H1 (cell line): Measurements from ENCODE around the gene COL2A1. TPM values are rescaled to one million over a fixed set of nuclear protein-coding genes. Genes with fewer than 3 reads are reported as not detected.

ENCODE experiments used
- CTCF ChIA-PET: fragments of 300-600 bp; sonication (Branson Sonifier 250); formaldehyde crosslinking; loops from one replicate; lab custom pipeline; 2021; ENCODE audit not compliant: partially characterized antibody; lab: Charles Lee
- POLR2A ChIA-PET: fragments of 300-600 bp; sonication (Branson Sonifier 250); formaldehyde crosslinking; loops from one replicate; lab custom pipeline; 2021; ENCODE audit warnings: inconsistent platforms; ENCODE audit not compliant: partially characterized antibody; lab: Charles Lee
- DNase-seq, 2 experiments: peaks; one replicate each; pipeline versions ENCODE4 v3.0.0 to v3.0.0-alpha.2; 2010 to 2022; ENCODE audit warnings: low spot score in 2 of 2, low read depth in 1 of 2, mixed read lengths in 1 of 2
- FAIRE-seq: peaks from 2 replicates; lab custom pipeline; 2011; peaks lifted over from hg19 to GRCh38; lab: Jason Lieb, UNC
- H2AFZ ChIP-seq: 2 replicates; pipeline ENCODE4 v1.8.1; 2012; ENCODE audit warnings: low read length, inconsistent platforms
- H2AK5ac ChIP-seq: 2 replicates; pipeline ENCODE4 v1.6.1; 2013; ENCODE audit warnings: low read depth, low read length
- H2BK120ac ChIP-seq: replicated peaks from 2 replicates; pipeline ENCODE3; 2013; ENCODE audit warnings: low read depth, low read length, inconsistent platforms
- H2BK12ac ChIP-seq: 2 replicates; pipeline ENCODE4 v1.6.1; 2013; ENCODE audit warnings: low read depth, low read length
- H2BK15ac ChIP-seq: 2 replicates; pipeline ENCODE4 v1.6.1; 2013; ENCODE audit warnings: low read length
- H2BK20ac ChIP-seq: 2 replicates; pipeline ENCODE4 v1.6.1; 2013; ENCODE audit warnings: low read length
- H2BK5ac ChIP-seq: 2 replicates; pipeline ENCODE4 v1.6.1; 2013; ENCODE audit warnings: low read depth, low read length
- H3K14ac ChIP-seq: 2 replicates; pipeline ENCODE4 v1.6.1; 2013; ENCODE audit warnings: inconsistent platforms; ENCODE audit not compliant: insufficient read length
- H3K18ac ChIP-seq: 2 replicates; pipeline ENCODE4 v1.6.1; 2013; ENCODE audit warnings: low read length; ENCODE audit errors: extremely low read depth
- H3K23ac ChIP-seq: 2 replicates; pipeline ENCODE4 v1.6.1; 2013; ENCODE audit warnings: inconsistent platforms; ENCODE audit not compliant: insufficient read length
- H3K23me2 ChIP-seq: 2 replicates; pipeline ENCODE4 v1.6.1; 2013; ENCODE audit warnings: low read depth, low read length
- H3K27ac ChIP-seq: 2 replicates; pipeline ENCODE4 v1.6.1; 2011; ENCODE audit warnings: low read depth, low read length, inconsistent platforms
- H3K27me3 ChIP-seq, 4 experiments: replicated peaks in 1 of 4; 1 replicate in 1 of 4; 2 replicates in 3 of 4; pipeline versions ENCODE4 v1.6.1 to v1.8.1; 2011 to 2013; ENCODE audit warnings: low read length in 3 of 4, mild to moderate bottlenecking in 3 of 4, inconsistent platforms in 2 of 4, mixed read lengths in 2 of 4, moderate library complexity in 1 of 4; ENCODE audit not compliant: control insufficient read depth in 3 of 4, insufficient read depth in 3 of 4; ENCODE audit errors: extremely low read depth in 1 of 4
- H3K36me3 ChIP-seq, 4 experiments: 2 replicates each; pipeline versions ENCODE4 v1.6.1 to v1.8.1; 2011 to 2013; ENCODE audit warnings: mild to moderate bottlenecking in 4 of 4, low read length in 3 of 4, moderate library complexity in 2 of 4, control low read depth in 1 of 4, inconsistent platforms in 1 of 4; ENCODE audit not compliant: insufficient read depth in 4 of 4, control insufficient read depth in 2 of 4
- H3K4ac ChIP-seq: replicated peaks from 2 replicates; pipeline ENCODE3; 2013; ENCODE audit warnings: low read length, low read depth, mixed read lengths, inconsistent platforms; ENCODE audit not compliant: insufficient read length
- H3K4me1 ChIP-seq, 4 experiments: replicated peaks in 1 of 4; 1 replicate in 1 of 4; 2 replicates in 3 of 4; pipeline versions ENCODE4 v1.6.1 to v1.8.1; 2011 to 2013; ENCODE audit warnings: low read length in 3 of 4, inconsistent platforms in 2 of 4, mixed read lengths in 1 of 4; ENCODE audit not compliant: insufficient read depth in 4 of 4, control insufficient read depth in 3 of 4
- H3K4me2 ChIP-seq, 2 experiments: 2 replicates each; pipeline versions ENCODE4 v1.6.1 to v1.8.1; 2011 to 2013; ENCODE audit warnings: low read depth in 2 of 2, low read length in 2 of 2, control low read depth in 1 of 2, inconsistent platforms in 1 of 2, mild to moderate bottlenecking in 1 of 2; ENCODE audit not compliant: insufficient read depth in 1 of 2
- H3K4me3 ChIP-seq, 4 experiments: fragments of 200-600, 300-600 bp in 1 of 4; sonication (generic), shearing (Covaris generic), sonication (Bioruptor Twin) in 1 of 4; 2 replicates each; pipeline versions ENCODE4 v1.5.1 to v1.8.1; 2011 to 2016; ENCODE audit warnings: low read length in 4 of 4, low read depth in 3 of 4, control low read depth in 2 of 4, inconsistent platforms in 2 of 4, mild to moderate bottlenecking in 2 of 4, mixed read lengths in 1 of 4, moderate library complexity in 1 of 4; ENCODE audit not compliant: insufficient read depth in 2 of 4; ENCODE audit errors: extremely low read depth in 1 of 4
- H3K56ac ChIP-seq: replicated peaks from 2 replicates; pipeline ENCODE3; 2013; ENCODE audit warnings: low read depth, mild to moderate bottlenecking, mixed read lengths, low read length, inconsistent platforms; ENCODE audit not compliant: insufficient read length
- H3K79me1 ChIP-seq: 2 replicates; pipeline ENCODE4 v1.6.1; 2013; ENCODE audit warnings: low read depth, low read length, control low read depth
- H3K79me2 ChIP-seq, 2 experiments: 2 replicates each; pipeline versions ENCODE4 v1.6.1 to v1.8.1; 2012 to 2013; ENCODE audit warnings: low read length in 2 of 2, mild to moderate bottlenecking in 2 of 2, inconsistent platforms in 1 of 2; ENCODE audit not compliant: insufficient read depth in 2 of 2, control insufficient read depth in 1 of 2
- H3K9ac ChIP-seq, 4 experiments: replicated peaks in 1 of 4; 1 replicate in 1 of 4; 2 replicates in 3 of 4; pipeline versions ENCODE4 v1.6.1 to v1.8.1; 2011 to 2013; ENCODE audit warnings: low read depth in 3 of 4, low read length in 3 of 4, control low read depth in 2 of 4, mild to moderate bottlenecking in 2 of 4, moderate library complexity in 2 of 4, inconsistent platforms in 1 of 4; ENCODE audit errors: extremely low read depth in 1 of 4
- H3K9me3 ChIP-seq, 2 experiments: 2 replicates each; pipeline versions ENCODE4 v1.6.1 to v1.8.1; 2012 to 2013; ENCODE audit warnings: mild to moderate bottlenecking in 2 of 2, moderate library complexity in 2 of 2, control low read depth in 1 of 2, inconsistent platforms in 1 of 2, low read depth in 1 of 2, low read length in 1 of 2, mixed read lengths in 1 of 2; ENCODE audit not compliant: insufficient read depth in 2 of 2
- H4K20me1 ChIP-seq, 2 experiments: replicated peaks in 1 of 2; 2 replicates each; pipeline versions ENCODE3 to v1.8.1; 2011 to 2013; ENCODE audit warnings: inconsistent platforms in 2 of 2, low read length in 2 of 2, mild to moderate bottlenecking in 1 of 2; ENCODE audit not compliant: insufficient read depth in 2 of 2, control insufficient read depth in 1 of 2
- H4K5ac ChIP-seq: 2 replicates; pipeline ENCODE4 v1.6.1; 2013; ENCODE audit warnings: low read length, low read depth, mixed read lengths, inconsistent platforms; ENCODE audit not compliant: insufficient read length
- H4K8ac ChIP-seq: 2 replicates; pipeline ENCODE4 v1.8.0; 2013; ENCODE audit warnings: mild to moderate bottlenecking, moderate library complexity, low read length, inconsistent platforms; ENCODE audit not compliant: insufficient read depth; ENCODE audit errors: extremely low read depth
- H4K91ac ChIP-seq: replicated peaks from 2 replicates; pipeline ENCODE3; 2013; ENCODE audit warnings: low read length, mixed read lengths, inconsistent platforms; ENCODE audit not compliant: insufficient read length
- CHD1 ChIP-seq: IDR thresholded peaks from 2 replicates; pipeline ENCODE4 v1.6.1; 2012; ENCODE audit warnings: low read depth, low read length, improper control_type of control experiment
- MAFK ChIP-seq: IDR thresholded peaks from 2 replicates; pipeline ENCODE4 v1.6.1; 2012; ENCODE audit warnings: low read depth, mild to moderate bottlenecking, improper control_type of control experiment, low read length
- SIX5 ChIP-seq: IDR thresholded peaks from 2 replicates; pipeline ENCODE4 v1.6.1; 2011; ENCODE audit warnings: mild to moderate bottlenecking, low read depth, low read length
- WGBS, 2 experiments: shearing (Covaris generic) in 1 of 2; methylation state at CpG; one replicate each; pipeline versions ENCODE4 v1.1.6 to v1.1.7; 2013 to 2015; ENCODE audit warnings: low lambda C conversion rate in 2 of 2, mixed read lengths in 2 of 2, inconsistent platforms in 1 of 2, low coverage in 1 of 2, missing lambda C conversion rate in 1 of 2; ENCODE audit not compliant: insufficient replicate concordance in 2 of 2, insufficient coverage in 1 of 2, insufficient read length in 1 of 2; ENCODE audit errors: extremely low coverage in 1 of 2, missing lambda C conversion rate in 1 of 2; 5-methylcytosine and 5-hydroxymethylcytosine counted together
- polyA plus RNA-seq, 7 experiments: library from polyadenylated mRNA; depleted of rRNA in 3 of 7; stranded (reverse) in 5 of 7; unstranded in 2 of 7; fragments of >200 nt in 5 of 7; fragments of 200-250 nt in 2 of 7; gene quantifications; 1 replicate in 5 of 7; 2 replicates in 1 of 7; 4 replicates in 1 of 7; pipeline versions ENCODE4 v1.2.1 to v1.2.3, GENCODE V29; 2011 to 2013; ENCODE audit warnings: missing spikeins in 2 of 7, mixed read lengths in 2 of 7
- total RNA-seq: library from RNA; stranded (reverse); fragmentation: NEBNext Ultra II Directional; extraction: Animal tissue kit (Norgen Biotek cat#: 25700); gene quantifications from 2 replicates; pipeline ENCODE4 v1.2.1, GENCODE V29; 2021
- TF ChIP-seq, protein P1 (sequence below): IDR thresholded peaks from 2 replicates; pipeline ENCODE4 v1.6.1; 2011; ENCODE audit warnings: low read length, improper control_type of control experiment
- TF ChIP-seq, protein P2 (sequence below): IDR thresholded peaks from 2 replicates; pipeline ENCODE4 v1.6.1; 2012; ENCODE audit warnings: inconsistent platforms

COL2A1 gene
- total and polyA plus RNA-seq, 2 of the 8 experiments (the other 6 are each of a cell fraction or from before 2014, with no cell fraction given): 4.2 to 14.6 TPM

DNA sequence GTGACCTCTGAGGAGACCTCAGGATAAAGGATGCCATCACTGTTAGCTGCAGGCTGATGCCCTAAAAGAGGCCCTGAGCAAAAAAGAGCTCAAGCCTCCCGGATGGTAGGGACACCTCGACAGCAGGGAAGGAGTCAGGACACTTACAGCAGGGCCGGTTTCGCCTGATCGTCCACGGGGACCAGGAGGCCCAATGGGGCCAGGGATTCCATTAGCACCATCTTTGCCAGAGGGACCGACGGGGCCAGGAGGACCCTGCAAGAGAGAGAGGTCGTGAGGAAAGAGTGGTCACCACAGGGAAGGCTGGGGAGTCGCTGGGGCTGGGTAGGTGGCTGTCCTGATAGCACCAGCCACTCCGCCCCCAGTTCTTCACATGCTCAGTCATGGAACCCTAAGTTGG lies 28.5 kb downstream of the COL2A1 start:
- no peaks in the 10 kb centered on the region for H3K23me2 ChIP-seq
- no peak overlapping the region for H3K27ac ChIP-seq
- no peak overlapping the region for H2BK20ac ChIP-seq
- no peak overlapping the region for H3K4me2 ChIP-seq
- no peak overlapping the region for H3K14ac ChIP-seq
- H2AK5ac ChIP-seq: no peak overlapping the region
- no peak for FAIRE-seq
- H2BK12ac ChIP-seq: no peak overlapping the region
- H3K36me3 ChIP-seq: no peaks in the 10 kb centered on the region
- no peaks in the 10 kb centered on the region for H3K79me2 ChIP-seq
- no peak for DNase-seq
- H2AFZ ChIP-seq: no peak overlapping the region
- no peak overlapping the region for H4K5ac ChIP-seq
- no peak overlapping the region for H4K8ac ChIP-seq
- H2BK15ac ChIP-seq: no peak overlapping the region
- H3K18ac ChIP-seq: no peak overlapping the region
- WGBS, 2 experiments: 95% methylated on average over 11 of the region's 11 CpGs; no CpG with 5 or more reads in 1 of the 2 experiments
- H3K27me3 ChIP-seq: peaks cover 0 to 2% (median under 1%) of the 10 kb centered on the region in 4 experiments; a peak in 3 of 7 replicates
- POLR2A ChIA-PET: no interaction called here
- TF ChIP-seq, protein P1, sequence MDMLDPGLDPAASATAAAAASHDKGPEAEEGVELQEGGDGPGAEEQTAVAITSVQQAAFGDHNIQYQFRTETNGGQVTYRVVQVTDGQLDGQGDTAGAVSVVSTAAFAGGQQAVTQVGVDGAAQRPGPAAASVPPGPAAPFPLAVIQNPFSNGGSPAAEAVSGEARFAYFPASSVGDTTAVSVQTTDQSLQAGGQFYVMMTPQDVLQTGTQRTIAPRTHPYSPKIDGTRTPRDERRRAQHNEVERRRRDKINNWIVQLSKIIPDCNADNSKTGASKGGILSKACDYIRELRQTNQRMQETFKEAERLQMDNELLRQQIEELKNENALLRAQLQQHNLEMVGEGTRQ: no peak
- TF ChIP-seq CHD1: no peak
- TF ChIP-seq, protein P2, sequence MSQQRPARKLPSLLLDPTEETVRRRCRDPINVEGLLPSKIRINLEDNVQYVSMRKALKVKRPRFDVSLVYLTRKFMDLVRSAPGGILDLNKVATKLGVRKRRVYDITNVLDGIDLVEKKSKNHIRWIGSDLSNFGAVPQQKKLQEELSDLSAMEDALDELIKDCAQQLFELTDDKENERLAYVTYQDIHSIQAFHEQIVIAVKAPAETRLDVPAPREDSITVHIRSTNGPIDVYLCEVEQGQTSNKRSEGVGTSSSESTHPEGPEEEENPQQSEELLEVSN: no peak
- TF ChIP-seq MAFK: no peak
- TF ChIP-seq SIX5: no peak
- TF ChIP-seq, all 59 proteins: peak for 0
- no peak overlapping the region for H4K91ac ChIP-seq
- H3K4ac ChIP-seq: no peak overlapping the region
- CTCF ChIA-PET: interaction anchor here (0.7 to 4.2 kb wide), 8 partner anchors 10 to 86 kb away, joined by 3 to 22 read pairs (median 4); partner anchors contain the start of gene TMEM106C
- H4K20me1 ChIP-seq: no peaks in the 10 kb centered on the region
- H3K79me1 ChIP-seq: no peaks in the 10 kb centered on the region; the same call in 1 of the 2 replicates
- H3K9me3 ChIP-seq: no peaks in the 10 kb centered on the region
- no peak overlapping the region for H3K56ac ChIP-seq
- no peak overlapping the region for H3K4me3 ChIP-seq
- H2BK120ac ChIP-seq: no peak overlapping the region
- no peaks in the 10 kb centered on the region for H3K4me1 ChIP-seq
- no peak overlapping the region for H3K9ac ChIP-seq
- H2BK5ac ChIP-seq: no peak overlapping the region; the same call in 1 of the 2 replicates
- no peak overlapping the region for H3K23ac ChIP-seq
